Thoracic aorta (tissue), 2 donors: Measurements from ENCODE around the gene HPCAL1. TPM values are rescaled to one million over a fixed set of nuclear protein-coding genes. Genes with fewer than 3 reads are reported as not detected.

Experiments
- ATAC-seq: fragments of 150-250 bp; one replicate; pipeline ENCODE4 v1.8.0; 2017; ENCODE audit warnings: low read depth; ENCODE audit not compliant: insufficient number of reproducible peaks, low FRiP score
- DNase-seq: peaks from one replicate; pipeline ENCODE4 v3.0.0-alpha.2; 2020; ENCODE audit warnings: low spot score
- H3K27ac ChIP-seq, 2 donors: fragments of 200-600 bp; sonication (generic); 1 replicate in 1 of 2; 2 replicates in 1 of 2; pipeline ENCODE4 v1.5.1; 2016; ENCODE audit warnings: mild to moderate bottlenecking in 2 of 2, moderate library complexity in 2 of 2
- H3K27me3 ChIP-seq: fragments of 200-600 bp; sonication (generic); replicated peaks from 2 replicates; pipeline ENCODE4 v1.6.0; 2016; ENCODE audit warnings: mild to moderate bottlenecking; ENCODE audit not compliant: insufficient read depth
- H3K36me3 ChIP-seq: fragments of 200-600 bp; sonication (generic); one replicate; pipeline ENCODE4 v1.5.1; 2016
- H3K4me1 ChIP-seq, 2 donors: fragments of 200-600 bp; sonication (generic); 1 replicate in 1 of 2; 2 replicates in 1 of 2; pipeline versions ENCODE4 v1.5.1 to v1.6.0; 2016; ENCODE audit warnings: low read depth in 2 of 2, mild to moderate bottlenecking in 1 of 2; ENCODE audit not compliant: control insufficient read depth in 1 of 2
- H3K4me3 ChIP-seq: fragments of 200-600 bp; sonication (generic); 2 replicates; pipeline ENCODE4 v1.5.1; 2016; ENCODE audit warnings: mild to moderate bottlenecking
- H3K9me3 ChIP-seq: fragments of 200-600 bp; sonication (generic); 2 replicates; pipeline ENCODE4 v1.5.1; 2016
- total RNA-seq, 2 donors: library from RNA; depleted of rRNA; stranded (reverse); fragments of >200 nt; gene quantifications; one replicate each; pipeline versions ENCODE4 v1.1.0 to v1.2.3, GENCODE V29; 2016
- TF ChIP-seq, protein P1 (sequence below): fragments of 200-600 bp; sonication (generic); IDR thresholded peaks from one replicate; pipeline ENCODE4 v1.5.1; 2019; ENCODE audit warnings: antibody characterized with exemption

The HPCAL1 gene
- total RNA-seq, 2 donors from 2014 or later = 34.6 to 50.2 TPM

DNA sequence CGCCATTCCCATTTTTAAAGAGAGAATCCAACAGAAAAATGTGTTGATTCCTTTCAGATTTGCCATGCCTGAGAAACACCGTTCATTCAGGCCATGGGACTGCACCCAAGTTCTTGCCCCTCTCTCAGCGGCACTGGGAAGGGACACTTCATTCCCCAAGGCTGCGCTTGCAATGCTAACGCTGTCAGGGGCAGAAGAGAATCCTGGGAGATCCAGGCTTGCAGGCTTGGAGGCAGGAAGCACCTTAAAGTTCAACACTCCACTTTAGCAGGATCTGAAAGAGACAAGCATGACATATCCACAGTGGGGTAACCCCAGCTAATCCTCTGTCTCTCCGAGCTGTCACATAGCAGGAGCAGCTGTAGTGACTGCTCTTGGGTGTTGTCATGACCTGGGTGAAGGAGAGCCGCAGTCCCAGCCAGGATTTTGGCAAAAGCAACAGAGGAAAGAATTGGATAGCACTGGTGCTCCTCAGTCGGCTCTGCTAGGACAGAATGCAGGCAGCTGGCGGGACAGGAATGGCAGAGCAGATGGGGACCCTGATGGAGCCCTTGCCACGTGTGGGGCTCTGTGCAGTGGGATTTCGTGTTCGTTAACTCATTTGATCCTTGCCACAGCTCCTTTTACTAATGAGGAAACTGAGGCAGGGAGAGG lies 167.4 kb downstream of the HPCAL1 start:
- TF ChIP-seq, protein P1, sequence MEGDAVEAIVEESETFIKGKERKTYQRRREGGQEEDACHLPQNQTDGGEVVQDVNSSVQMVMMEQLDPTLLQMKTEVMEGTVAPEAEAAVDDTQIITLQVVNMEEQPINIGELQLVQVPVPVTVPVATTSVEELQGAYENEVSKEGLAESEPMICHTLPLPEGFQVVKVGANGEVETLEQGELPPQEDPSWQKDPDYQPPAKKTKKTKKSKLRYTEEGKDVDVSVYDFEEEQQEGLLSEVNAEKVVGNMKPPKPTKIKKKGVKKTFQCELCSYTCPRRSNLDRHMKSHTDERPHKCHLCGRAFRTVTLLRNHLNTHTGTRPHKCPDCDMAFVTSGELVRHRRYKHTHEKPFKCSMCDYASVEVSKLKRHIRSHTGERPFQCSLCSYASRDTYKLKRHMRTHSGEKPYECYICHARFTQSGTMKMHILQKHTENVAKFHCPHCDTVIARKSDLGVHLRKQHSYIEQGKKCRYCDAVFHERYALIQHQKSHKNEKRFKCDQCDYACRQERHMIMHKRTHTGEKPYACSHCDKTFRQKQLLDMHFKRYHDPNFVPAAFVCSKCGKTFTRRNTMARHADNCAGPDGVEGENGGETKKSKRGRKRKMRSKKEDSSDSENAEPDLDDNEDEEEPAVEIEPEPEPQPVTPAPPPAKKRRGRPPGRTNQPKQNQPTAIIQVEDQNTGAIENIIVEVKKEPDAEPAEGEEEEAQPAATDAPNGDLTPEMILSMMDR = no peak
- H3K27ac ChIP-seq = no peak overlapping the region
- H3K4me3 ChIP-seq = no peak overlapping the region
- no peaks in the 10 kb centered on the region for H3K36me3 ChIP-seq
- H3K27me3 ChIP-seq = no peaks in the 10 kb centered on the region
- H3K9me3 ChIP-seq = no peaks in the 10 kb centered on the region
- no peaks in the 10 kb centered on the region for H3K4me1 ChIP-seq
- DNase-seq (no peak), ATAC-seq (no peak)

DNA sequence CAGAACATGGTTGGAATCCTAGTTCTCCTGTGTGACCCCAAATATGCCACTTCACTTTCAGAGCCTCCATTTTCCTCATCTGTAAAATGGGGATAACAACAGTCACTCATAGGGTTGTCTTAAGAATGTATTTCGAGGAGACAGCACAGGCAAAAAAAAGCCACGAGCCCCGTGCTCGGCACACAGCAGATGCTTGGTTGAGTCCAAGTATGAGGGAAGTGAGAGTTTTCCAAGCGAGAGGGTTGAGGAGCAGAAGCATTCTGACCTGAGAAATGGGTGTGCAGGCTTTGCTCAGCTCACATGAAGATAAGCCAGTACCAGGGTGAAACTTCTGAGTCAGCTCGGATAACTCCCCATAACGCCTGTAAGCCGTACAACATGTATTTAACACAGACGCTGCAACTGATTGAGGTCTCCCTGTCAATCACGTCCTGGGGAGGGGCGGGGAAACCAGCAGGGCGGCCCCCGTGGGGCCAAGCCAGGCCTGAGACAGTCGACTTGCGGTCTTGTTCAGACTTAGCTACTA lies 168.4 kb downstream of the HPCAL1 start:
- H3K4me3 ChIP-seq = no peak overlapping the region
- no peak overlapping the region for H3K27ac ChIP-seq
- TF ChIP-seq, protein P1 = no peak
- ATAC-seq (no peak), DNase-seq (no peak)
- no peaks in the 10 kb centered on the region for H3K36me3 ChIP-seq
- no peaks in the 10 kb centered on the region for H3K9me3 ChIP-seq
- no peaks in the 10 kb centered on the region for H3K4me1 ChIP-seq
- H3K27me3 ChIP-seq = no peaks in the 10 kb centered on the region

DNA sequence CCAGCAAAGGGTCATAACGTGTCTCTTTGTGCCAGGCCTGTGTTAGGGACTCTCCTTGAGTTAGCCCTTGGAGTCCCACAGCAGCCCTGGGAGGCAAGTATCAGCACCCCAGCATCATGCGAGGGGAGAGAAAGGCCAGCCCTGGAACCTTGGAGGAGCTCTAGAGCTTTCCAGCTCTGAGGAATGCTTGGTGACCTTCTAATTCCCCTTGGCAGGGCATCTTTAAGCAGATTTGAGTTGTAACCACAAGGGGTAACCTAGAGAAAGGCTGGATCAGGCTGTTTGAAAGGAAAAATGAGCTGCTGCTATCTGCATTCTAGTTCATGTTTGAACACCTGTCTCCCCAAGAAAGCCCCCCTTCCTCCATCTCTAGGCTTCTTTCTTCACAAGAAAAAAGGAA lies 169.3 kb downstream of the HPCAL1 start:
- no peak overlapping the region for H3K27ac ChIP-seq
- H3K36me3 ChIP-seq = no peaks in the 10 kb centered on the region
- TF ChIP-seq, protein P1 = no peak
- no peaks in the 10 kb centered on the region for H3K27me3 ChIP-seq
- H3K9me3 ChIP-seq = no peaks in the 10 kb centered on the region
- H3K4me3 ChIP-seq = no peak overlapping the region
- no peaks in the 10 kb centered on the region for H3K4me1 ChIP-seq
- no peak for ATAC-seq
- DNase-seq = no peak

DNA sequence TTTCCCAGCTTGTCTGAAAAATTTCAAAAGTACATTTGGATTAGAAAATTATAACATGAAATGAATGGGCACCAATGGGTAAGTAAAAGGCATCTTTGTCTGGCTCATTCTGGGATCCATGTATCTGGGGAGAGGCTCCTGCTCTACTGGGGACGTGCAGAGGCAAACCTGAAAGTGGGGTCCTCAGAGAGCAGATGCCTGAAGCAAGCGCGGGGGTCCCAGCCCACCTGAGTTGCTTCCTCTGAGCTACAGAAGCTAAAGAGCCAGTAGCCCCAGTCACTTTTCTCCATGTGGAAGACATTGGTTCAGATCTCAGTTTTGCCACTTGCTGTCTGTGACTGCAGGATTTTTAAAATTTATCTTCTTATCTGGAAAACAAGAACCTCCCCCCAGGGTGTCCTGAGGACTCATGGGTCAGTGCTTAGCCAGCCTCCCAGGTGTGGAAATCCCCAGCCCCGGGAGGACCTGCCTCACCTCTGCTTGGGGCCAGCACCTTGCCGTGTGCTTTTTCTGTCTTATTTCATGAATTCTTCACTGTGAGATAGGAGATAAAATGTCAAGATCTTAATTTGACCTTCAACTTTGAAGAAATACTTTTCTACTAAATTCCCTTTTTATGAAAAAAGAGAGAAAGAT lies 170.5 kb downstream of the HPCAL1 start:
- Histone ChIP-seq H3K27me3 (no peaks in the 10 kb centered on the region), H3K4me1 (no peaks in the 10 kb centered on the region), H3K4me3 (no peak overlapping the region), H3K36me3 (no peaks in the 10 kb centered on the region), H3K27ac (no peak overlapping the region), H3K9me3 (no peaks in the 10 kb centered on the region)
- no peak for ATAC-seq
- TF ChIP-seq, protein P1 = no peak
- no peak for DNase-seq

DNA sequence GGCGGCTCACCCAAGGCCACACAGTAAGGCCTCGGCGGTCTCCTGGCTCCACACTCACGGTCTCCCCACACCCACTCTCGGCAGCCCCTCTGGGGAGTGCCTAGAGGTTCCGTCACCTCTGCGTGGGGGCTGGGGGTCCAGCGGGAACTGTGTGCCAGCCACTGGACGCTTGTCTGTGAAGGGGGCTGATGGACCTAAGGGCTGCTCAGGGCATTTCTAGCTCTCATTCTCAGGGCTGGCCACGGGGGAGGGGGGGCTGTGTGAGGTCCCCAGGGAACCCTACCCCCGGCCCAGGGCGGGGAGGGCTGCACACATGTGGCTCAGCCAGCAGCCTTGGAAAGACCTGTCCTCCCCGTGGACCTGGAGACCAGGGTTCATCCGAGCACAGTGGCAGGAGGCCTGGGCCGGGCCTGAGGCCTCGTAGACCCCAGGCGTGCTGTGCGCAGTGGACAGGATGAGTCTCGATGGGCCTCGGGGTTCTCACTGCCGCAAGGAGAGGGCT lies 172.6 kb downstream of the HPCAL1 start:
- no peak for ATAC-seq
- TF ChIP-seq, protein P1 = no peak
- Histone ChIP-seq H3K9me3 (no peaks in the 10 kb centered on the region), H3K27ac (no peak overlapping the region), H3K4me1 (no peaks in the 10 kb centered on the region), H3K27me3 (no peaks in the 10 kb centered on the region), H3K36me3 (no peaks in the 10 kb centered on the region), H3K4me3 (no peak overlapping the region)
- no peak for DNase-seq
